Endothelial cell of umbilical vein (primary cell): ENCODE measurements around the gene KIAA2012. TPM values are rescaled to one million over a fixed set of nuclear protein-coding genes. Genes with fewer than 3 reads are reported as not detected.

Source experiments
- BruUV-seq: library from RNA; stranded (reverse); fragments of 400-500 nt; replicated peaks from 2 replicates; lab custom pipeline; 2021; lab: Mats Ljungman, UMichigan
- CTCF ChIA-PET: fragments of 300-600, 350-600 bp; sonication (Branson Sonifier 250); formaldehyde crosslinking; loops from one replicate; lab custom pipeline; 2021; ENCODE audit warnings: antibody characterized with exemption, inconsistent platforms; lab: Charles Lee
- POLR2A ChIA-PET: fragments of 300-600, 350-600 bp; sonication (Branson Sonifier 250); formaldehyde crosslinking; loops from one replicate; lab custom pipeline; 2021; ENCODE audit warnings: antibody characterized with exemption, inconsistent platforms; lab: Charles Lee
- DNase-seq: peaks from one replicate; pipeline ENCODE4 v3.0.0-alpha.2; 2011; ENCODE audit warnings: low read depth, low spot score
- FAIRE-seq: peaks from 2 replicates; lab custom pipeline; 2011; peaks lifted over from hg19 to GRCh38; lab: Jason Lieb, UNC
- H2AFZ ChIP-seq: 2 replicates; pipeline ENCODE4 v1.6.0; 2012; ENCODE audit warnings: low read depth, low read length, control low read depth, inconsistent platforms
- H3K27ac ChIP-seq: 2 replicates; pipeline ENCODE4 v1.5.1; 2011; ENCODE audit warnings: low read depth, mild to moderate bottlenecking, control low read depth, low read length, moderate library complexity; ENCODE audit not compliant: insufficient read depth
- H3K27me3 ChIP-seq, 2 experiments: 2 replicates each; pipeline versions ENCODE4 v1.6.0 to v1.6.1; 2011; ENCODE audit warnings: low read length in 2 of 2, mixed read lengths in 1 of 2; ENCODE audit not compliant: control insufficient read depth in 2 of 2, insufficient read depth in 2 of 2
- H3K36me3 ChIP-seq, 2 experiments: 2 replicates in 1 of 2; 3 replicates in 1 of 2; pipeline ENCODE4 v1.5.1; 2011; ENCODE audit warnings: low read length in 2 of 2, mild to moderate bottlenecking in 1 of 2, moderate library complexity in 1 of 2; ENCODE audit not compliant: control insufficient read depth in 2 of 2, insufficient read depth in 2 of 2; ENCODE audit errors: extremely low read depth in 1 of 2
- H3K4me1 ChIP-seq: 3 replicates; pipeline ENCODE4 v1.5.1; 2011; ENCODE audit warnings: mild to moderate bottlenecking, low read length; ENCODE audit not compliant: control insufficient read depth, insufficient read depth; ENCODE audit errors: extremely low read depth
- H3K4me2 ChIP-seq: 2 replicates; pipeline ENCODE4 v1.6.1; 2011; ENCODE audit warnings: low read length, control low read depth, mixed read lengths; ENCODE audit not compliant: insufficient read depth
- H3K4me3 ChIP-seq, 3 experiments: fragments of 200-600 bp in 1 of 3; sonication (generic), shearing (Covaris generic) in 1 of 3; replicated peaks in 1 of 3; 2 replicates each; pipeline ENCODE4 v1.5.1; 2011 to 2016; ENCODE audit warnings: control low read depth in 3 of 3, low read length in 3 of 3, mild to moderate bottlenecking in 2 of 3, inconsistent platforms in 1 of 3, low read depth in 1 of 3, moderate library complexity in 1 of 3; ENCODE audit not compliant: insufficient read depth in 1 of 3
- H3K79me2 ChIP-seq: 2 replicates; pipeline ENCODE4 v1.6.0; 2012; ENCODE audit warnings: low read length, inconsistent platforms; ENCODE audit not compliant: control insufficient read depth, insufficient read depth
- H3K9ac ChIP-seq: replicated peaks from 2 replicates; pipeline ENCODE3; 2011; ENCODE audit warnings: low read length, control low read depth; ENCODE audit not compliant: insufficient read depth; ENCODE audit errors: extremely low read depth
- H3K9me1 ChIP-seq: replicated peaks from 3 replicates; pipeline ENCODE4 v1.6.0; 2011; ENCODE audit warnings: mild to moderate bottlenecking, low read length; ENCODE audit not compliant: control insufficient read depth, insufficient read depth; ENCODE audit errors: extremely low read depth
- H3K9me3 ChIP-seq: replicated peaks from 2 replicates; pipeline ENCODE4 v1.5.1; 2012; ENCODE audit warnings: low read length, inconsistent platforms; ENCODE audit not compliant: control insufficient read depth, insufficient read depth
- H4K20me1 ChIP-seq: replicated peaks from 2 replicates; pipeline ENCODE3; 2011; ENCODE audit warnings: mild to moderate bottlenecking, low read length; ENCODE audit not compliant: control insufficient read depth, insufficient read depth; ENCODE audit errors: extremely low read depth
- CTCF ChIP-seq, 2 donors: IDR thresholded peaks; 1 replicate in 1 of 2; 2 replicates in 1 of 2; pipeline ENCODE4 v1.5.1; 2011; ENCODE audit warnings: low read length in 2 of 2, mild to moderate bottlenecking in 2 of 2, moderate library complexity in 2 of 2, control low read depth in 1 of 2, inconsistent platforms in 1 of 2, low read depth in 1 of 2; ENCODE audit not compliant: insufficient read depth in 1 of 2; ENCODE audit errors: extremely low read depth in 1 of 2
- EZH2 ChIP-seq: IDR thresholded peaks from 2 replicates; pipeline ENCODE4 v1.6.1; 2012; ENCODE audit warnings: borderline replicate concordance, low read depth, mild to moderate bottlenecking, moderate library complexity, low read length, inconsistent platforms; ENCODE audit not compliant: severe bottlenecking
- FOS ChIP-seq: IDR thresholded peaks from 2 replicates; pipeline ENCODE4 v1.6.1; 2011; ENCODE audit warnings: mild to moderate bottlenecking, low read length, moderate library complexity, borderline replicate concordance; ENCODE audit not compliant: insufficient read depth
- GATA2 ChIP-seq: IDR thresholded peaks from 2 replicates; pipeline ENCODE4 v1.7.0; 2011; ENCODE audit warnings: low read depth, mild to moderate bottlenecking, moderate library complexity, mixed read lengths, low read length; ENCODE audit not compliant: insufficient read length, insufficient read depth
- JUN ChIP-seq: IDR thresholded peaks from 2 replicates; pipeline ENCODE4 v1.6.1; 2011; ENCODE audit warnings: borderline replicate concordance, low read depth; ENCODE audit not compliant: insufficient read length, insufficient read depth
- MAX ChIP-seq: IDR thresholded peaks from 2 replicates; pipeline ENCODE4 v1.6.1; 2011; ENCODE audit not compliant: insufficient read depth, insufficient read length
- MYC ChIP-seq: IDR thresholded peaks from one replicate; pipeline ENCODE4 v1.6.1; 2011; ENCODE audit warnings: mild to moderate bottlenecking, low read depth, low read length
- POLR2A ChIP-seq: IDR thresholded peaks from 2 replicates; pipeline ENCODE4 v1.6.1; 2012; ENCODE audit warnings: low read depth, mild to moderate bottlenecking, control low read depth, low read length
- POLR2AphosphoS5 ChIP-seq: IDR thresholded peaks from 2 replicates; pipeline ENCODE4 v1.6.1; 2012; ENCODE audit warnings: low read depth, mild to moderate bottlenecking, control low read depth, low read length, moderate library complexity; ENCODE audit not compliant: insufficient read depth
- dilution Hi-C: fragments of 300-500 bp; cut with MboI; formaldehyde crosslinking; loops from one replicate; pipeline ENCODE4 v1.15.0; 2019; ENCODE audit warnings: low sequenced_read_pairs; ENCODE audit not compliant: extremely low pct_ligation_motif_present
- intact Hi-C: fragments of 100-400 bp; cut with micrococcal nuclease; formaldehyde crosslinking; loops from one replicate; pipeline ENCODE4 v1.10.0; 2022
- polyA plus RNA-seq, 4 experiments: library from polyadenylated mRNA; depleted of rRNA in 3 of 4; stranded (reverse) in 3 of 4; unstranded in 1 of 4; fragments of >200 nt; gene quantifications; 2 replicates each; pipeline versions ENCODE4 v1.2.1 to v1.2.3, GENCODE V29; 2011 to 2012; ENCODE audit warnings: missing spikeins in 1 of 4
- total RNA-seq: library from RNA; stranded (reverse); gene quantifications from 2 replicates; pipeline ENCODE4 v1.2.3, GENCODE V29; 2021

KIAA2012 gene
- total and polyA plus RNA-seq, 2 donors (not counting 3 experiments of a cell fraction or from before 2014, with no cell fraction given) = not detected

GRCh38 chr2:202172439-202173211 lies 99.6 kb downstream of the KIAA2012 start:
- H3K9me3 ChIP-seq = no peaks in the 10 kb centered on the region
- H3K4me1 ChIP-seq = peaks cover 3% of the 10 kb centered on the region
- no peaks in the 10 kb centered on the region for H3K9me1 ChIP-seq
- dilution Hi-C loops (no loop called here), intact Hi-C loops (no loop called here)
- H3K27ac ChIP-seq = no peak overlapping the region
- ChIA-PET CTCF (interaction anchor here (0.8 to 1.9 kb wide), 2 partner anchors 305 to 312 kb away, joined by 3 to 8 read pairs; no protein-coding TSS in a partner anchor), POLR2A (no interaction called here)
- no peaks in the 10 kb centered on the region for H4K20me1 ChIP-seq
- no TSS peak for BruUV-seq
- H3K27me3 ChIP-seq = no peaks in the 10 kb centered on the region
- no peak overlapping the region for H3K4me2 ChIP-seq
- no peak overlapping the region for H2AFZ ChIP-seq
- no peak for TF ChIP-seq JUN
- TF ChIP-seq FOS = no peak
- no peak for TF ChIP-seq POLR2A
- no peak for TF ChIP-seq MYC
- no peak for TF ChIP-seq GATA2
- no peak for TF ChIP-seq POLR2AphosphoS5
- TF ChIP-seq CTCF (IDR thresholded peaks at IDR 0.05; ENCODE audit: extremely low read depth in 1 of 2, insufficient read depth in 1 of 2, low read depth in 1 of 2, low read length in 2 of 2) = no peak
- TF ChIP-seq MAX = no peak
- no peak for TF ChIP-seq EZH2
- H3K4me3 ChIP-seq = no peak overlapping the region
- no peak for DNase-seq
- H3K9ac ChIP-seq = no peak overlapping the region
- FAIRE-seq = no peak
- no peaks in the 10 kb centered on the region for H3K36me3 ChIP-seq
- no peaks in the 10 kb centered on the region for H3K79me2 ChIP-seq
